T-helper 22 cell (primary cell): Measurements from ENCODE around the gene DAZL.
"Not testable (repeated sequence)": the region's sequence is repeated elsewhere in the genome, so short reads cannot be mapped to it uniquely, and the experiment has no call there.

Experiments used
- DNase-seq: peaks from one replicate; pipeline ENCODE4 v3.0.0-alpha.2; 2020; ENCODE audit warnings: low read depth

The DAZL gene, protein sequence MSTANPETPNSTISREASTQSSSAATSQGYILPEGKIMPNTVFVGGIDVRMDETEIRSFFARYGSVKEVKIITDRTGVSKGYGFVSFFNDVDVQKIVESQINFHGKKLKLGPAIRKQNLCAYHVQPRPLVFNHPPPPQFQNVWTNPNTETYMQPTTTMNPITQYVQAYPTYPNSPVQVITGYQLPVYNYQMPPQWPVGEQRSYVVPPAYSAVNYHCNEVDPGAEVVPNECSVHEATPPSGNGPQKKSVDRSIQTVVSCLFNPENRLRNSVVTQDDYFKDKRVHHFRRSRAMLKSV

DNA sequence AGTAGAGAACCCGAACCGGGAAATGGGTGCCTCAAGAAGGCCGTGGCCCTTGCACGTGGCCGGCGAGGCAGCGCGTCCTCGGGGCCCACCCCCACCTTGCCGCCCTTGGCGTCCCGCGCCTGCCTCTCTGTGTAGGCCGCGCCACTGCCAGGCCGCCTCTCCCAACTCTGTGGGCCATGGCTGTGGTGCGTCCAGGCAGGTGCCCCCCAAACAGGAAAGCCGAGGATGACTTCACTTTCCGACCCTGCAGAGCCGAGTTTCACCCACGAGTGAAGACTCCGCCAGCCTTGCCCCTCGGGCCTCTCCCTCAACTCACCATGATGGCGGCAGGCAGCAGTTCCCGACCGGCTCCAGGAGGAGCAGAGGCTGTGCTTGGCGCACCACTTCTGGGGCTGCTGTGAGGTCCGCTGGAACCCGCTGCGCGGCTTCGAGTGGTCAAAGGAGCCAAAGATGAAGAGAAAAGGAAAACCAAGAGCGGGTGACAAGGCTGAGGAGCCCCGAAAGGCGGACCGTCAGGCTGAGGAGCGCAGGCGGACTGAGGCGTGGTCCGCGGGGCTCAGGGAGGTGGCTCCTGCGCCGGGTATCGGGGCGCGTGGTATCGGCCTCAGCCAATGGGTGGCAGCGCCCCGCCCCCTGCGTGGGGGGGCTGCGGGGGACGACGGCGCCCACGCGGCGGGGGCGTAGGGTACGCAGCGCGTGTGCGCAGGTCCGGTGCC, at the start of gene DAZL:
DAZL (minus strand) TSS at position 537 of the 716 bp plus-strand sequence; CDS start at position 319, 218 bp downstream.
- DNase-seq = no peak

DNA sequence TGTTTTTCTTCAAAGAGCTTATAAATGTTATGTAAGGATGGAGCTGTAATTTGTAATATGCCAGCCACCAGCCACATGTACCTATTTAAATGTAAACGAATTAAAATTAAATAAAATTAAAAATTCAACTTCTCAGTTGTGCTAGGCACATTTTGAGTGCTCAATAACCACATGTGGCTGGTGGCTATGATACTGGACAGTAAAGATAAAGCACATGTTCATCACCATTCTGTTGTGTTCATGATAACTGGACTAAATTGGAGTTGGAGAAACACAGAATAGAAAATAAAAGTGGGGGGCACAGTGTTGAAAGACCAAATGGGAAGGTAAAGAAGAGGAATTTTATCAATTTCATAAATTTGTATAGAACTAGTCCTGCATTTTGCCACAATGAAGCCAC, 49.8 kb upstream of the DAZL start:
- no peak for DNase-seq

DNA sequence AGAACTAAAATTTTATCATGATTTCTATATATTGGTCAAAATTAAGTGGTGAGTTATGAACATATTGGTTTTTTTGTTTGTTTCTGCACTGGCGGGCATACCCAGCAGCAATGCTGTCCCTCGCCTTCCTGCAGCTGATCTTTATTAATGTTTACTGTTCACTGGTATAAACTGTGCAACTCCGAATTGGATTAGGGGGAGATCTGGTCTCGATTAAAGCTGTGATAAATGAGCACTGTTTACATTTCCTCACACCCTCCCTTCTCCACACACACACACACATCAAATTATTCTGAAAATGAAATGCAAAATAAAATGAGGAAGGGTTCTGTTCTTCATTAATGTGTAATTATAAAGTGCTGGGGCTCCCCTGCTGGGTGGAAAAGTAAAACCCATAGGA, 48.5 kb upstream of the DAZL start:
- DNase-seq = no peak

DNA sequence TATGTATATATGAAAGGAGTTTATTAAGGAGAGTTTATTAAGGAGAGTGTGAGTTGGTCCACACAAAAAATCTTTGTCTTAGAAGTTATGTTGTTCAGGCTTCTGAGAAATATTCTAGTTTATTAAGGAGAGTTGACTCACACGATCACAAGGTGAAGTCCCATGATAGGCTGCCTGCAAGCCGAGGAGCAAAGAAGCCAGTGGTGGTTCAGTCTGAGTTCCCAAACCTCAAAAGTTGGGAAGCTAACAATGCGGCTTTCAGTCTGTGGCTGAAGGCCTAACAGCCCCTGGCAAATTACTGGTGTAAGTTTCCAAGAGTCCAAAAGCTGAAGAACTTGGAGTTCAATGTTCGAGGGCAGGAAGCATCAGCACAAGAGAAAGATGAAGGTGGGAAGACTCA, 42.4 kb upstream of the DAZL start:
- DNase-seq = no peak

DNA sequence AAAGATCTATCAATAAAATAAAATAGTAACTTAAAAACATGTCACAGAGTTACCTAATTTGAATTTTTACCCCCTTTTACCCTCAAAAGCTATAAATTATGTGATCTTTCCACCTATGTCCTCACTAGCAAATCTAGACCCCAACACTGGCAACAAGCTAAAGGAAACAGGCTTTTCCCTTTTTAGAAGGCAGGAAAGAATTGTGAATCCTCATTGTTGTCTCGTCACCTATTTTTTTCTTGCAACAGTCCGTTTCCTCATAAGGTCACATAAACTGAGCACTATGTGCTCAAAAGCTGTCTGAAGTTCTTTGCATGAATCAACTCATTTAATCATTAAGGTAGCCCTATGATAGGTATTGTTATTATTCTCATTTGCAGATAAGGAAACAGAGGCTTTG, 34.6 kb upstream of the DAZL start:
- no peak for DNase-seq

DNA sequence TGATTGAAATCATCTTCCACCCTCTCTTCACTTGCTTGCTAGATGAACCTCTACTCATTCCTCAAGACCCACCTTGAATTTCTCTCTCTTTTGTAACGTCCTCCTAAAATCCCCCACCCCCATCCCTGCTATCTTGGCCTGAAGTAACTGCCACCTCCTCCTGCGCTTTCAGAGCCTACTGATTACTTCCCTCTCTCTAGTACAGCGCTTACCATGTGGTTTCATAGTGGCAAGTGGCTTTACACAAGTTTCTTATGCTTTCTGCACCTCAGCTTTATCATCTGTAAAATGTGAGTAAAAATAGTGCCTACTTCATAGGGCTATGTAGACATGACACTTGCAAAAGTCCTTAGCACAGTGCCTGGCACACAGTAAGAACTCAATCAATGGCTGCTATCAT, 28.7 kb upstream of the DAZL start:
- DNase-seq = no peak

DNA sequence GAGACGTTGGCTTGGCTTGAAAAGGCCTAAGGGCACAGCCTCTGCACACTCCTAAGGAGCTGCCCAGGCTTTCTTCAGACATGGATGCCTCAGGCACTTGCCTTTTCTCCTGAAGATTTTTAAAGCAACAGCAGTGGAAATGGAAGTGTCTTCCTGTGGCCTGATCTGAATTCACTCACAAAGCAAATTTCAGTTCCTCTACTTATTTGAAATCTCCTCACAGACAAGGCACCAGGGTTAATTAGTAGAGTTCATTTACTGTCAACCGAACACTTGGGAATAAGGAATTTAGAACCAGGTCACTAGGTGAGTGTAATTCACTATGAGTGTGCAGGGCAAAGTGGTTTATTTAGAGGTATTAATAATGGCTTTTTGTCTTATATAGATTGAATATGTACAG, 27.2 kb upstream of the DAZL start:
- DNase-seq = no peak

DNA sequence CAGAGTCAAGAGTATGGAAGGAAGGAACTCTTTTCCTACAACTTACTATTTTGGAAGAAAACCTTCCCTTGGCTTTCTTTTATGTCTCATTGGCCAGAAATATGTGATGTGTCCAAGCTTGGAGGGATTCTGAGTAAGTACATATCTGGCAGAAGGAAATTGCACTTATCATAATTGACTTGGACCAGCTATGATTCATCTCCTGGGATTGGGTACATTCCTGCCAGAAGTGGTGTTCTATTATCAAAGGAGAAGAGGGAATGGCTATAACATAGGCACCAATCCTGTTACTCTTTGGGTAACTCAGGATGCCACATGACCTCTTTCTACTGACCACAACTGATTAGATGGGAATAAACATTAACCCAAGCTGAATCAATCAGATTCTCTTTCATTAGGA, 13.5 kb upstream of the DAZL start:
- DNase-seq = no peak

DNA sequence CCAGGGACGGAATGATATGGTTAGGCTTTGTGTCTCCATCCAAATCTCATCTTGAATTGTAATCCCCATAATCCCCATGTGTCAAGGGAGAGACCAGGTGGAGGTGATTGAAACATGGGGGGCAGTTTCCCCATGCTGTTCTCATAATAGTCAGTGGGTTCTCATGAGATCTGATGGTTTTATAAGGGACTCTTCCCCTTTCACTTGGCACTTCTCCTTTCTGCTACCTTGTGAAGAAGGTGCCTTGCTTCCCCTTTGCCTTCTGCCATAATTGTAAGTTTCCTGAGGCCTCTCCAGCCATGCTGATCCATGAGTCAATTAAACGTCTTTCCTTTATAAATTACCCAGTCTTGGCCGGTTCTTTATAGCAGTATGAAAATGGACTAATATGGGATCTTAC, 11.9 kb upstream of the DAZL start:
- DNase-seq = not testable (repeated sequence)

DNA sequence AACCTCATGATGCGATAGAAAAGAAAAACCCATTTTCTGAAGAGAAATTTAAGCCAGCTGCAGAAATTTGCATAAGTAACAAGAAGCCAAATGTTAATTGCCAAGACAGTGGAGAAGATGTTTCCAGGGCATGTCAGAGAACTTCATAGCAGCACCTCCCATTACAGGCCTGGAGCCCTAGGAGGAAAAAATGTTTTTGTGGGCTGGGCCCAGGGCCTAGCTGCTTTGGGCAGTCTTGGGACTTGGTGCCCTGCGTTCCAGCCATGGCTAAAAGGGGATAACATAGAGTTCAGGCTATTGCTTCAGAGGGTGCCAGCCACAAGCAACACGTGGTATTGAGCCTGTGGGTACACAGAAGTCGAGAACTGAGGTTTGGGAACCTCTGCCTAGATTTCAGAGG, 10.9 kb upstream of the DAZL start:
- DNase-seq = no peak

DNA sequence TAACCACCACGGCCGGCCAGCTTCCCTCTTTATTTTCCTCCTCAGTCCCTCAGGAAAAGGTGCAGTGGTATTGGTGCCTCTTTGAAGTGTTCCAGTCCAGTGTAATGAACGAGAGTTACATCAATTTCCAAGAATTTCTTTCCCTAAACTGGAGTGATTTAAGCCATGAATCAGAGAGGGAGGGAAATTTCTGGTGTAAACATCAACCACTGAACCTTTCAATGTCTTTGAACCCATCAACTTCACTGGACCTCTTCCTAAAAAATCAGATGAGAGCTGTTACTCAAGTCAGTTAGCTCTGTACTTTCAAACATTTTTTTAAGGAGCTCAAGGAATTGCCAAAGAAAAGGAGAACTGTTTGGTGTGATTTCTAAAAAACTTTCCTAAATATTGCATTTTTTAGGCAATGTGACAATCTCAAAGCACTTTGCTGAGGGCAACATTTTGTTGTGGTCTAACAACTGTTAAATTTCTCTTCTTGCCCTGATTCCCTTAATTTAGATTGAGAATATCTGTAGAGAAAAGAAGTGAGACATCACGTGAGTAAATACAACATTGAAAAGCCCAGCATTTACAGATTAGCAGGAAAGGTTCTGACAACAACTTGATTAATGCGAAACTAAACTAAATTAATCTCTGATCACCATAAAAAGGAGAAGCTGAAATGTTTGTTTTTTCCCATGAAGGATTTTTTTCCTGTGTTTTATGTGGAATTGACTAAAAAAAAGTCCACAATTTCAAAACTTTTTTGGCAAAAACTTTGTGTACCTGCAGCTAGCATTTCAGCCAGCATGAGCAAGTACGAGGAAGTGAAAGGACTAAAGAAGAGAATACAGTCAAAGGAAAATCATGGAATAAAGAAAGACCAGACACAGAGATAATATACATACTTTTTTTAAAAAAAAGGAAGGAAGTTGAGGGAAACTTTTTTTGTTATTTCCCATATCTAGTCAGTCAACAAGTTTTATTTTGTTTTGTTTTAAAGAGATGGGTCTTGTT, 9.1 kb upstream of the DAZL start:
- DNase-seq = no peak

DNA sequence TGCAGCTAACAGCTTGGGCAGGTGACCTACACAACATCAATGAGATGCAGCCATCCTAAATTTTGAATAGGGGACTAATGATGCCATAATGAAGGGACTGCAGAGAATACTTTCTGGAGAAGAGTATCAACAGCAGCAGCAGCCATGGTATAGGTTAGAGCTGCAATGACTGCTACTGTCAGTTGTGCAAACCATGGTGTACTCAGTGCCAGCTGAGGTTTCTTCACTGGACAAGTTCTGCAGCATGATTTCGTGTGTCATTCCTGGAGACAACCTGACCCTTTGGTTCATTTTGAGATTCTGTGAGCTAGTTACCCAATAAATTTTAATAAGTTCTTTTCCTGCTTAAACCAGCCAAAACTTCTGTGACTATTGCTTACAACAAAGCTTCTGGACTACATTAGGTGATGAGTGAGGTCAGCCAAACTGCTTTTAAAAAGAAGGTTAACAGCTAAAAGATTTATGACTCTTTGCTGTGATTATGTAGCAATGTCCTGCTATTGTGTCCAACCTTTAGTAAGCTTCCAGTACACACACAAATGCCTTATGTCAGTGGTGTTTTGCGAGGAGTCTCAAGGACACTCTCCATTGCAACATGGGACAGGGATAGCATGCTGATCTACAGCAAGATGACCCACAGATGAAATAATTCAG, 4.8 kb upstream of the DAZL start:
- no peak for DNase-seq

DNA sequence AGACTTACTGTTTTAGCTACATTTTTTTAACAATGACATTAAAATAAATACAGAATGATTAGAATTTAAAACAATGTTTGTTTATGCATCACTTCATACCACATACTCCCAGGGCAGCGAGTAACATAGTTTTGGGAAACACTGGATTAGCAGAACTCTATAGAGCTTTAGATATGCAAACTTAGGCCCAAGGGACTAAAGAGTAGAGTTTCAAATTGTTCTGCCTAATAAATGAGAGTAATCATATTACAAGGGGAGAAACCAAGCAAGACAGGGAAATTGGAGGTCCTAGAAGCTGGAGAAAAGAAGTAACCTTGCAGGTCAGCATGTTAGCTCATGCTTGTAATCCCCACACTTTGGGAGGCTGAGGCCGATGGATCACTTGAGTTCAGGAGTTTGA, 3.6 kb upstream of the DAZL start:
- no peak for DNase-seq

DNA sequence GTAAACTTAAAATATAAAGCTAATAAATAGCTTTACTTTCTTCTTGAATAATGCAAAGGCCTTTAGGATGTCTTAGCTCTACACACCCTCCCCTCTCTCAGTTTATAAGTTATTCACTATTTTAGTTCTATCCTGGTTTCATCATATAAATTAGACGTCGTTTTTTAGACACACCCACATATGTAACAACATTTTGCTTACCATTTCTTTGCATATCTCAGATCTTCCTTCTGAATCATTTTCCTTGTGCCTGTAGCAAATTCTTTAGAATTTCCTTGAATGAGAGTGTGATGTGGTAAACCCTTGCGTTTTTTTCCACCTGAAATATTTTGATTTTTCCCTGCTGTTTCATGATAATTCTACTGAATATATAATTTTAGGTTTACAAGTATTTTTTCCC, 2.5 kb upstream of the DAZL start:
- no peak for DNase-seq

DNA sequence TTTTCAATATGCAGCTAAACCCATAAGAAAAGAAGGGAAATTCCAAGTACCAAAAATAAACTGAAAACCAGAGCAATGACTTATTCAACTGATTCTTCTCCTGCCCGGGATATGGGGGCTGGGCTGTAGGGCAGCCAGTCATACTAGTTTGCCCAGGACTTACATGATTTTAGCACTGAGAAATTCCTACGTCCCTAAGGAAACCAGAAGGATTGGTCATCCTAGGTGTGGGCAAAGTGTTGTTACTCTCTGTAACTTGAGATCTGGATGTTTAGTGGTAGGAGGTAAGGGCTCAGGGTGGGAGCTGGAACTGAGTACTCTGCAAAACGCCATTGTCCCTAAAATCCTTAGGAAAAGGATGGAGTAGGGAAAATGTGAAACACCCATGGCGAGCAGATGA, 1.2 kb upstream of the DAZL start:
- no peak for DNase-seq

DNA sequence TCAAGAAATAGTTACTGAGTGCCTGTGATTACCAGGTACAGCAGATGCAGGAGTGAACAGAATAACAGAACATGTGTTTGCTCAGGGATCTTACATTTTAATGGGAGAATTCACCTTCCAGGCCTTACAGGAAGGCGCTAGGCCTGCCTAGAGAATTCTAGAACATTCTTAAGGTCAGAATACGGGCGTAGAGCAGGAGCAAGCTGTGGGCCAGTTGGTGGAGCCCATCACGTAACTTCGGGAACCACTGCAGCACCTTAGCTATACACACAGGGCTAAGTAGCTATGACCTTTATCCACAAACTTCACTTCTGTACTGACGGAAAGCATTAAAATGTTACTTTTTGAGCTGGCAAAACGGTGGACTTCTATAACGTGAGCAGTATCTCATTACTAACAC, 743 bp upstream of the DAZL start:
- no peak for DNase-seq

DNA sequence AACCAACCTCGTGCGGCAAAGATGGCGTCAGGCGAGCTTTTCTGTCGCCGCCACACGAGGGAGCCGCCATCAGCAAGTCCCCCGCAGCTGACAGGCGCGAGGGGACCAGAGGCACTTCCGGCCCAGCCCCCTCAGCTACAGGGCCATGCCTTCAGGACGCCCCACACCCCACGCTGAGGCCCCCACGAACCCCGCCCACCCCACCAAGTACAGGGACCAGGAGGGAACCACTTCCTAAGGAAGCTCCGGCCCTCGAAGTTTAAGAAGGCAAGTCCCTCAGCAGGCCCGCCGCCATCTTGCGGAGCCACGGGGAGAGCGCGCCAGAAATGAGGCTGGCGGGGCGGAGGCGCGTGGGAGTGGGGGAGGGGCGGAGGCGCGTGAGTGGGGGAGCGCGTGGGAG, 790 bp downstream of the DAZL start:
- no peak for DNase-seq

DNA sequence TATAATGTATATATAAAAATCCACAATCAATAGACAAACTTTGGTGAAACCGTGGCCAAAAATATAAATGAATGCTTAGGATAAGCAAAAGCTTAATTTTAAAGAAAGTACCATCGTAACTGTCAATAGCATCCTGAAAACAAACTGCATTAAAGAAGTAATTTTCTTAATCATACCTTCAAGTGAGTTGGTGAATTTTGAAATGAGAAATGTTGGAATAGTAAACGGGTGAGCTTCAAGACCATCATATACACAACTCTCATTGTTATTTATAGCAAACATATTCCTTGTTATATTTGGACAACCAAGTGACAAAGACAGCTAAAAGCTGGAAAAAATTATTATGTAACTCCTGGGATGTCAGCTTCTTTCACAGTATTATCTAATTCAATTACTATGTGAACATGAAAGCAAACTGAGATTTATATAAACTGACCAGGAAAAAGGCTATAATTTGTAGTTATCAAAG, 3.7 kb downstream of the DAZL start:
- no peak for DNase-seq

DNA sequence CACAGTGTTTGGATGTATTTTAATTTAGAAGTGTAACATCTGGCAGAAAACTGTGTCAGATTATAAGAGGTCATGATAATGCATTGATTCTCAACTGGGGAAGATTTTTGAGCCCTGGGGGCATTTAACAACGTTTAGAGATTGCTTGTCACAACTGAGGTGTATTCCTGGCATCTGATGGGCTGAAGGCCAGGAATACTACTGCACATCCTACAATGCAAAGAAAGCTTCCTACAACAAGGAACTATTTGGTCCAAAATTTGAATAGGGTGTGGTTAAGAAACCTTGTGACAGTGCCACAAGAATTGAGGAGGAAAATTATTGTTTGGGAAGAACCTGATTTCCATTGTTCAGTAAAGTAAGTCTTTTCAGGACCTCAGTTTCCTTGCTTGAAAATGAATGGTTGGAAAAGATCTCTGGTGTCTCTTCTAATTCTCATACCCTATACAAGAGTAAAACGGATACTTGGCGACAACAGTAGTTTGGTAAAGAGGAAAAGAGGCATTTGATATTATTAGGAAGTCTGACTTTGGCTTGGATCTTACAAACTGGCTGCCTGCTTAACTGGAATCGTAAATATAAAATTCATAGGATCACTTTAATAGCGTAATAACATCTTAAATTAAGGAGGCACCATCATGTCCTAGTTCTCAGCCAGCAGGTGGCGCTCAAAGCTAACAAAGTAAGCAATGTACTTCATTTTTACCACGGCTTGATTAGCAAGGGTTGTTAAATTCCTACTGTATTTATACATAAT, 4.3 kb downstream of the DAZL start:
- DNase-seq = peak; percentile 59

DNA sequence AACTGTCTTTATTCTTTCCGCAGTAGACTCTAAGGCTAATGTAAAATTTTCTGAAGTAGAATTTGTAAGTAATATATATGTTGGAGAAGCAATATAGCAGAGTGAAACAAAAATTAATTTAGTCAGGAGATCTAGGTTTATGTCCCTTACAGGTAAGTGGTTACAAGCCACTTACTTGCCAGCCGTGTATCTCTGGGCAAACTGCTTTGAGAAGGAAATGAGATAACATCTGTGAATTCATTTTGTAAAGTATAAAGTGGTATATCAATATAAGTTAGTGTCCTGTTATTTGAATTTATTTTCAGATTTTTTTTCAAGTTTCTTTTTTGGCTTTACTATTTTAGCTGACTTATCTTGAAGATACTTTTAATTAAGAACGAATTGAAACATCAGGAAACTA, 5.5 kb downstream of the DAZL start:
- no peak for DNase-seq

DNA sequence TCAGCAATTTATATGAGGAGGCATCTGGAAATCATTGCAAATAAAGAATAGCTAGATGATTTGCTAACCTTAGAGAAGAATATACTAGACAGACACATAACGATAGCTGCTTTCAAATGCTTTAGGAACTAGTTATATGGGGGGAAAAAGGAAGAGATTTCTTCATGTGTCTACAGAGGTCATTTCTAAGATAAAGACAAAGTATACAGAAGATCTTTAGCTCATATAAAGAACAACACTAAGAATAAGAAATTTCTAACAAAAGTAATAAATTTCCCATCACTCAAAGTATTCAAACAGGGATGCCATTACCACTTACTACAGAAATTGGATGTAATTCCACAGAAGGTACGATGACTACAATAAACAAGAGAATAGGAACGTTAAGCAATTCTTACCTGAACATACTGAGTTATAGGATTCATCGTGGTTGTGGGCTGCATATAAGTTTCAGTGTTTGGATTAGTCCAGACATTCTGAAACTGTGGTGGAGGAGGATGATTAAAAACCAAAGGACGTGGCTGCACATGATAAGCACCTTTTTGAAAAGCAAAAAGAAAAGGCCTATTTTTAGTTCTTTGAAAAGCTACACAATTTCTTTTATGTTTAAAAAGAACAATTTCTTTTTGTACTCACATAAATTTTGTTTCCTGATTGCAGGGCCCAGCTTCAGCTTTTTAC, 8.7 kb downstream of the DAZL start:
- DNase-seq = no peak
